Trophoblast cell (in vitro differentiated cells and primary cell): ENCODE results near the gene TBCCD1.

Experiments used
- DNase-seq, 2 donors: peaks; one replicate each; pipeline ENCODE4 v3.0.0-alpha.2; 2016
- H2AFZ ChIP-seq: 2 replicates; pipeline ENCODE4 v1.6.1; 2013; ENCODE audit warnings: low read length, moderate library complexity, mild to moderate bottlenecking; ENCODE audit not compliant: insufficient read depth, poor library complexity
- H2AK5ac ChIP-seq: 2 replicates; pipeline ENCODE4 v1.6.1; 2013; ENCODE audit warnings: mild to moderate bottlenecking, low read length
- H2BK120ac ChIP-seq: 2 replicates; pipeline ENCODE4 v1.6.1; 2013; ENCODE audit warnings: low read length, mild to moderate bottlenecking, moderate library complexity; ENCODE audit not compliant: insufficient read depth, poor library complexity
- H2BK12ac ChIP-seq: 2 replicates; pipeline ENCODE4 v1.6.1; 2013; ENCODE audit warnings: mild to moderate bottlenecking, low read length, moderate library complexity
- H2BK5ac ChIP-seq: 2 replicates; pipeline ENCODE4 v1.6.1; 2013; ENCODE audit warnings: low read length, low read depth, moderate library complexity, mild to moderate bottlenecking; ENCODE audit not compliant: poor library complexity
- H3K14ac ChIP-seq: 2 replicates; pipeline ENCODE4 v1.6.1; 2013; ENCODE audit warnings: mild to moderate bottlenecking, low read length
- H3K18ac ChIP-seq: 2 replicates; pipeline ENCODE4 v1.6.1; 2013; ENCODE audit warnings: mild to moderate bottlenecking, low read length
- H3K23ac ChIP-seq: 2 replicates; pipeline ENCODE4 v1.6.1; 2013; ENCODE audit warnings: low read length
- H3K27ac ChIP-seq: 2 replicates; pipeline ENCODE4 v1.5.1; 2013; ENCODE audit warnings: low read depth, mild to moderate bottlenecking, inconsistent platforms, low read length, moderate library complexity
- H3K27me3 ChIP-seq: 2 replicates; pipeline ENCODE4 v1.6.1; 2013; ENCODE audit warnings: inconsistent platforms, mild to moderate bottlenecking, low read length, moderate library complexity; ENCODE audit not compliant: insufficient read depth
- H3K36me3 ChIP-seq, 2 experiments: 1 replicate in 1 of 2; 2 replicates in 1 of 2; pipeline ENCODE4 v1.6.1; 2013; ENCODE audit warnings: low read length in 2 of 2, mild to moderate bottlenecking in 2 of 2, moderate library complexity in 1 of 2; ENCODE audit not compliant: insufficient read depth in 2 of 2, control insufficient read depth in 1 of 2
- H3K4ac ChIP-seq: 2 replicates; pipeline ENCODE4 v1.6.1; 2013; ENCODE audit warnings: low read depth, mild to moderate bottlenecking, low read length, moderate library complexity
- H3K4me1 ChIP-seq, 2 experiments: 1 replicate in 1 of 2; 2 replicates in 1 of 2; pipeline ENCODE4 v1.6.1; 2013; ENCODE audit warnings: low read length in 2 of 2, mild to moderate bottlenecking in 2 of 2, moderate library complexity in 1 of 2; ENCODE audit not compliant: insufficient read depth in 2 of 2, control insufficient read depth in 1 of 2
- H3K4me2 ChIP-seq: 2 replicates; pipeline ENCODE4 v1.6.1; 2013; ENCODE audit warnings: inconsistent platforms, mild to moderate bottlenecking, low read length, moderate library complexity
- H3K4me3 ChIP-seq: 2 replicates; pipeline ENCODE4 v1.5.1; 2013; ENCODE audit warnings: mild to moderate bottlenecking, low read depth, low read length, inconsistent platforms
- H3K79me1 ChIP-seq: one replicate; pipeline ENCODE4 v1.6.1; 2013; ENCODE audit warnings: low read length
- H3K79me2 ChIP-seq: 2 replicates; pipeline ENCODE4 v1.6.1; 2013; ENCODE audit warnings: low read length, mild to moderate bottlenecking; ENCODE audit not compliant: control insufficient read depth, insufficient read depth, poor library complexity
- H3K9ac ChIP-seq: 2 replicates; pipeline ENCODE4 v1.6.1; 2013; ENCODE audit warnings: mild to moderate bottlenecking, low read length
- H3K9me3 ChIP-seq: 2 replicates; pipeline ENCODE4 v1.6.1; 2013; ENCODE audit warnings: low read depth, mild to moderate bottlenecking, control low read depth, inconsistent platforms, low read length; ENCODE audit not compliant: insufficient read depth
- H4K12ac ChIP-seq: 2 replicates; pipeline ENCODE4 v1.6.1; 2013; ENCODE audit warnings: low read depth, mild to moderate bottlenecking, low read length, moderate library complexity
- H4K8ac ChIP-seq: 2 replicates; pipeline ENCODE4 v1.6.1; 2013; ENCODE audit warnings: low read depth, mild to moderate bottlenecking, low read length, moderate library complexity
- H4K91ac ChIP-seq: one replicate; pipeline ENCODE4 v1.6.1; 2013; ENCODE audit warnings: low read depth, mild to moderate bottlenecking, low read length, moderate library complexity

TBCCD1 gene

GRCh38 chr3:186496635-186497034, 70.5 kb downstream of the TBCCD1 start:
- Histone ChIP-seq H3K79me1 (no peaks in the 10 kb centered on the region), H3K27me3 (no peaks in the 10 kb centered on the region)

More at GRCh38 chr3:186496635-186497034, 70.5 kb downstream of the TBCCD1 start:
- Histone ChIP-seq H3K9ac (no peak overlapping the region), H4K12ac (no peak overlapping the region), H3K4me2 (no peak overlapping the region), H3K79me2 (no peaks in the 10 kb centered on the region), H3K4me1 (no peaks in the 10 kb centered on the region), H2BK12ac (no peak overlapping the region), H3K9me3 (peaks cover 2% of the 10 kb centered on the region), H3K4ac (no peak overlapping the region), H2AFZ (no peak overlapping the region), H4K8ac (no peak overlapping the region), H3K27ac (no peak overlapping the region), H2BK120ac (no peak overlapping the region), H3K18ac (no peak overlapping the region), H3K4me3 (no peak overlapping the region), H2BK5ac (no peak overlapping the region), H2AK5ac (no peak overlapping the region), H4K91ac (no peak overlapping the region), H3K36me3 (no peaks in the 10 kb centered on the region), H3K23ac (no peak overlapping the region), H3K14ac (no peak overlapping the region)
- no peak for DNase-seq
